Measurements from ENCODE around the gene KCNA10.

DNA sequence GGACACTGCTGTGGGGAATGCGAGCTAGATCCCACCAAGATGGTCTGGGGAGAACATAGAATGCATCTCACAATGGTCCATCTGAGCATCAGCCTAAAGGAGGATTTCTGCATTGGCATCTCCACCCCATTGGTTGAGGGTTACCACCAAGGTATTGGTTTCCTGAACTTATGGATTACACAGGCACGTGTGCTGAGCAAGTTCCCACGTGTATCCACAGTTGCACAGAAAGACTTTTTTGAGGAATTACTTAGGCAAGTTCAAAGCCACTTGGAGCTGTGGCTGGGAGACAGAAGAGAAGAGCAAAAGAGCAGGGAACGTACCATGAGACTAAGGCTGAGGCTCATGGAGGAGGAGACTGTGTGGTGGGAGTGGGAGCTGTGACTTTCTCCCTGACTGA, 44.1 kb upstream of the KCNA10 start:
- TF ChIP-seq EZH2phosphoT487 (IDR thresholded peaks at IDR 0.05; ENCODE audit: borderline replicate concordance, low read length) (no peak), CTCF (conservative IDR thresholded peaks at IDR 0.05; ENCODE audit: low read depth, low read length) (no peak)
